Liver (tissue), 3 donors: Measurements from ENCODE around the gene OGFR.

ENCODE experiments used
- EGR1 ChIP-seq, 2 donors: IDR thresholded peaks; 2 replicates each; pipeline ENCODE4 v1.6.1; 2016 to 2018; ENCODE audit warnings: antibody characterized with exemption in 2 of 2, low read depth in 2 of 2
- GABPA ChIP-seq, 2 donors: IDR thresholded peaks in 1 of 2; conservative IDR thresholded peaks in 1 of 2; 2 replicates each; pipeline ENCODE4 v1.6.1; 2016; ENCODE audit warnings: antibody characterized with exemption in 2 of 2, mild to moderate bottlenecking in 1 of 2, moderate library complexity in 1 of 2
- HNF4A ChIP-seq, 2 donors: conservative IDR thresholded peaks; 2 replicates each; pipeline ENCODE4 v1.6.1; 2016; ENCODE audit warnings: antibody characterized with exemption in 2 of 2, mild to moderate bottlenecking in 2 of 2
- JUND ChIP-seq, 2 donors: IDR thresholded peaks; 2 replicates each; pipeline ENCODE4 v1.6.1; 2016; ENCODE audit warnings: antibody characterized with exemption in 2 of 2
- NR2F2 ChIP-seq: IDR thresholded peaks from 2 replicates; pipeline ENCODE4 v1.6.1; 2016; ENCODE audit warnings: antibody characterized with exemption
- SP1 ChIP-seq: IDR thresholded peaks from 2 replicates; pipeline ENCODE4 v1.6.1; 2018; ENCODE audit warnings: antibody characterized with exemption, mild to moderate bottlenecking
- TAF1 ChIP-seq: conservative IDR thresholded peaks from 2 replicates; pipeline ENCODE4 v1.6.1; 2016; ENCODE audit warnings: antibody characterized with exemption, mild to moderate bottlenecking
- YY1 ChIP-seq: IDR thresholded peaks from 2 replicates; pipeline ENCODE4 v1.6.1; 2016; ENCODE audit warnings: antibody characterized with exemption, mild to moderate bottlenecking
- TF ChIP-seq, protein P1 (sequence below): fragments of 150-350 bp; IDR thresholded peaks from 2 replicates; pipeline ENCODE4 v1.5.1; 2017; ENCODE audit warnings: improper control_type of control experiment, low read depth, low read length; ENCODE audit not compliant: missing input control
- TF ChIP-seq, protein P2 (sequence below): IDR thresholded peaks from 2 replicates; pipeline ENCODE4 v1.6.1; 2016; ENCODE audit warnings: antibody characterized with exemption
- TF ChIP-seq, protein P3 (sequence below): IDR thresholded peaks from 2 replicates; pipeline ENCODE4 v1.6.1; 2016; ENCODE audit warnings: antibody characterized with exemption
- TF ChIP-seq, protein P4 (sequence below): IDR thresholded peaks from 2 replicates; pipeline ENCODE4 v1.6.1; 2016; ENCODE audit warnings: antibody characterized with exemption, mild to moderate bottlenecking
- donor health status: healthy.
- donor health status: healthy.

DNA sequence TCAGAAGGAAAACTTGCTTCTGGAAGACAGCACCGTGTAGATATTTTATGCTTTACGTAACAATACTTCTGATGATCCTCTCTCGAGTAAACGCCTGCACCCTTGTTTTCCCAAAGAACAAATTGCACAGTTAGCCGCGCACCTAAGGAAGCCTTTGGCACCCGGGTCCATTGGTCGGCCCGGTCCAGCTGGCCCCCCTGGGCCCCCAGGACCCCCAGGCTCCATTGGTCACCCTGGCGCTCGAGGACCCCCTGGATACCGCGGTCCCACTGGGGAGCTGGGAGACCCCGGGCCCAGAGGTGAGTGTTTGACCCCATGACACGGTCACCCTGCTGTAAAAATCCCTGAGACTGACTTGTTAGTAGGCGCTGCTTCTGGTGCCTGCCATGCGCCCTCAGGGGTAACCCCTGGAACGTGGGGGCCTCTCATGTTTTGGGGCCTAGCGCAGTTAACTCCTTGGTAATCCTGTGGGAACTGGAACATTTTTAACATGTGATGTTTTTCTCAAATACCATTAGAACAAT, 32.4 kb downstream of the OGFR start:
- TF ChIP-seq, protein P1, sequence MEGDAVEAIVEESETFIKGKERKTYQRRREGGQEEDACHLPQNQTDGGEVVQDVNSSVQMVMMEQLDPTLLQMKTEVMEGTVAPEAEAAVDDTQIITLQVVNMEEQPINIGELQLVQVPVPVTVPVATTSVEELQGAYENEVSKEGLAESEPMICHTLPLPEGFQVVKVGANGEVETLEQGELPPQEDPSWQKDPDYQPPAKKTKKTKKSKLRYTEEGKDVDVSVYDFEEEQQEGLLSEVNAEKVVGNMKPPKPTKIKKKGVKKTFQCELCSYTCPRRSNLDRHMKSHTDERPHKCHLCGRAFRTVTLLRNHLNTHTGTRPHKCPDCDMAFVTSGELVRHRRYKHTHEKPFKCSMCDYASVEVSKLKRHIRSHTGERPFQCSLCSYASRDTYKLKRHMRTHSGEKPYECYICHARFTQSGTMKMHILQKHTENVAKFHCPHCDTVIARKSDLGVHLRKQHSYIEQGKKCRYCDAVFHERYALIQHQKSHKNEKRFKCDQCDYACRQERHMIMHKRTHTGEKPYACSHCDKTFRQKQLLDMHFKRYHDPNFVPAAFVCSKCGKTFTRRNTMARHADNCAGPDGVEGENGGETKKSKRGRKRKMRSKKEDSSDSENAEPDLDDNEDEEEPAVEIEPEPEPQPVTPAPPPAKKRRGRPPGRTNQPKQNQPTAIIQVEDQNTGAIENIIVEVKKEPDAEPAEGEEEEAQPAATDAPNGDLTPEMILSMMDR = no peak
- no peak for TF ChIP-seq EGR1 (IDR thresholded peaks at IDR 0.05; ENCODE audit: low read depth in 2 of 2)
- TF ChIP-seq, protein P2, sequence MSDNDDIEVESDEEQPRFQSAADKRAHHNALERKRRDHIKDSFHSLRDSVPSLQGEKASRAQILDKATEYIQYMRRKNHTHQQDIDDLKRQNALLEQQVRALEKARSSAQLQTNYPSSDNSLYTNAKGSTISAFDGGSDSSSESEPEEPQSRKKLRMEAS = no peak
- no peak for TF ChIP-seq HNF4A (conservative IDR thresholded peaks at IDR 0.05)
- no peak for TF ChIP-seq JUND (IDR thresholded peaks at IDR 0.05)
- TF ChIP-seq TAF1 = no peak
- no peak for TF ChIP-seq GABPA (IDR thresholded peaks at IDR 0.05 in 1 of 2, conservative IDR thresholded peaks at IDR 0.05 in 1 of 2)
- TF ChIP-seq YY1 = no peak
- TF ChIP-seq, protein P3, sequence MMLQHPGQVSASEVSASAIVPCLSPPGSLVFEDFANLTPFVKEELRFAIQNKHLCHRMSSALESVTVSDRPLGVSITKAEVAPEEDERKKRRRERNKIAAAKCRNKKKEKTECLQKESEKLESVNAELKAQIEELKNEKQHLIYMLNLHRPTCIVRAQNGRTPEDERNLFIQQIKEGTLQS = no peak
- TF ChIP-seq, protein P4, sequence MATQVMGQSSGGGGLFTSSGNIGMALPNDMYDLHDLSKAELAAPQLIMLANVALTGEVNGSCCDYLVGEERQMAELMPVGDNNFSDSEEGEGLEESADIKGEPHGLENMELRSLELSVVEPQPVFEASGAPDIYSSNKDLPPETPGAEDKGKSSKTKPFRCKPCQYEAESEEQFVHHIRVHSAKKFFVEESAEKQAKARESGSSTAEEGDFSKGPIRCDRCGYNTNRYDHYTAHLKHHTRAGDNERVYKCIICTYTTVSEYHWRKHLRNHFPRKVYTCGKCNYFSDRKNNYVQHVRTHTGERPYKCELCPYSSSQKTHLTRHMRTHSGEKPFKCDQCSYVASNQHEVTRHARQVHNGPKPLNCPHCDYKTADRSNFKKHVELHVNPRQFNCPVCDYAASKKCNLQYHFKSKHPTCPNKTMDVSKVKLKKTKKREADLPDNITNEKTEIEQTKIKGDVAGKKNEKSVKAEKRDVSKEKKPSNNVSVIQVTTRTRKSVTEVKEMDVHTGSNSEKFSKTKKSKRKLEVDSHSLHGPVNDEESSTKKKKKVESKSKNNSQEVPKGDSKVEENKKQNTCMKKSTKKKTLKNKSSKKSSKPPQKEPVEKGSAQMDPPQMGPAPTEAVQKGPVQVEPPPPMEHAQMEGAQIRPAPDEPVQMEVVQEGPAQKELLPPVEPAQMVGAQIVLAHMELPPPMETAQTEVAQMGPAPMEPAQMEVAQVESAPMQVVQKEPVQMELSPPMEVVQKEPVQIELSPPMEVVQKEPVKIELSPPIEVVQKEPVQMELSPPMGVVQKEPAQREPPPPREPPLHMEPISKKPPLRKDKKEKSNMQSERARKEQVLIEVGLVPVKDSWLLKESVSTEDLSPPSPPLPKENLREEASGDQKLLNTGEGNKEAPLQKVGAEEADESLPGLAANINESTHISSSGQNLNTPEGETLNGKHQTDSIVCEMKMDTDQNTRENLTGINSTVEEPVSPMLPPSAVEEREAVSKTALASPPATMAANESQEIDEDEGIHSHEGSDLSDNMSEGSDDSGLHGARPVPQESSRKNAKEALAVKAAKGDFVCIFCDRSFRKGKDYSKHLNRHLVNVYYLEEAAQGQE = no peak
- no peak for TF ChIP-seq NR2F2
- no peak for TF ChIP-seq SP1
